HK-2 (cell line): ENCODE data around the gene PREX1.
"Not testable (repeated sequence)": the region's sequence is repeated elsewhere in the genome, so short reads cannot be mapped to it uniquely, and the experiment has no call there.

ENCODE experiments used
- DNase-seq: peaks from one replicate; pipeline ENCODE4 v3.0.0-alpha.2; 2018; ENCODE audit not compliant: unreplicated experiment

PREX1 gene

DNA sequence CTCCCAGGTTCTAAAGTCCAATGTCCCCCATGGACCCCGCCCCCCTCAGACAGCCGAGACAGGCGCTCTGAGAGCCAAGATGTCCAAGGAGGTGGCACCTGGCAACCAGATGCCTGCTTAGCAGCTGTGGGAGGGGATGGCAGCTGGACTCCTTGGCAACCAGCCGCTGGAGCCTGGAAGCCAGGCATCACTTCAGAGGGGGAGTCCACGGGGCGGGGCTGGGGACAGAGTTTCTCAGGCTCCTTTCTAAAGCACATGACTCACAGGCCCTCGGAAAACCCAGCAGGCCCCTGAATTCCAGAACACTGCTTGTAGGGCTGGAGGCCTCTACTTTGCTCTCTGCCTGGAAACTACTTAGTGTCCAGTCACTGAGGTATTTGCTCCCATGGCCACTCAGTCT is 51.5 kb downstream of the PREX1 start:
- DNase-seq, result no peak

DNA sequence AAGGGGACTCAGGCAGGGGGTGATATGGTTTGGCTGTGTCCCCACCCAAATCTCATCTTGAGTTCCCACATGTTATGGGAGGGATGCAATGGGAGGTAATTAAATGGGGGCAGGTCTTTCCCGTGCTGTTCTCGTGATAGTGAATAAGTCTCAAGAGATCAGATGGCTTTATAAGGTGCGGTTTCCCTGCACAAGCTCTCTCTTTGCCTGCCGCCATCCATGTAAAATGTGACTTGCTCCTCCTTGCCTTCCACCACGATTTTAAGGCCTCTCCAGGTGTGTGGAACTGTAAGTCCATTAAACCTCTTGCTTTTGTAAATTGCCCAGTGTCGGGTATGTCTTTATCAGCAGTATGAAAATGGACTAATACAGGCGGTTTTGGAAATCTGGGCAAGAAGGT is 52.3 kb downstream of the PREX1 start:
- not testable (repeated sequence) for DNase-seq

GRCh38 chr20:48774696-48775095 is 53.1 kb downstream of the PREX1 start:
- no peak for DNase-seq

GRCh38 chr20:48773837-48774418 is 53.9 kb downstream of the PREX1 start:
- no peak for DNase-seq

DNA sequence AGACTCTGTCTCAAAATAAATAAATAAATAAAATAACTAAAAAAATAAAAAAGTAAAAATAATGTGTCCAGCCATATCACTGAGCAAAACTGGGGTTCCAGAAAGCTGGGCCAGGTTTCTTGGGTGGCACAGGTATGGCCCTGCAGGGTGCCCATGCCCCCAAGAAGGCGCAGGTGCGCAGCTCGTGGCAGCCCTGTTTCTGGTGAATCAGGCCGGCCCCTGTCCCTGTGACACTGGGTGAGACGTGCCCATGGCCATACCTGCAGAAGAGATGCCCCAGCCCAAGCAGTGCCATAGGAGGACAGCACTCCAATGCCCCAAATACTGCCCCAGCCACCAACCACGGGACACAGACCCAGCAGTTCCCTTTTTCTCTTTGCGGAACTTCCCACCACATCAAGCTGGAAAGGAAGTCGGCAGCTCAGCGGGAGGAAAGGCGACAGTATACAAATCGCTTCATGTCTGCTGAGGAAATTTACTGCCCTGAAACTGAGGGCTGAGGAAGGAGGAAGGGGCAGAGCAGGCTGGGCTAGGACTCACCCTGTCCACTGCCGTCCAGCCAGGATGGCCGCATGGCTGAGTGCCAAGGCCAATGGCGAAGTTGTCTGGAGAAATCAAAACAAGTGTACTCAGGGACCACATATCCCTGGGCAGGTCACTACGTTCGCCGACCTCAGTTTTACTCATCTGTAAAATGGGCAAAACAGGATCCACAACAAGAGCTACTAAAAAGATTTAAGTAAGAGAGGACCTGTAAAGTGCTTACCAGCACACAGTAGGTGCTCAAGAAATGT is 55.4 kb downstream of the PREX1 start:
- no peak for DNase-seq

- no peak for DNase-seq
Measured at GRCh38 chr20:48771542-48771941, 56.3 kb downstream of the PREX1 start.

DNA sequence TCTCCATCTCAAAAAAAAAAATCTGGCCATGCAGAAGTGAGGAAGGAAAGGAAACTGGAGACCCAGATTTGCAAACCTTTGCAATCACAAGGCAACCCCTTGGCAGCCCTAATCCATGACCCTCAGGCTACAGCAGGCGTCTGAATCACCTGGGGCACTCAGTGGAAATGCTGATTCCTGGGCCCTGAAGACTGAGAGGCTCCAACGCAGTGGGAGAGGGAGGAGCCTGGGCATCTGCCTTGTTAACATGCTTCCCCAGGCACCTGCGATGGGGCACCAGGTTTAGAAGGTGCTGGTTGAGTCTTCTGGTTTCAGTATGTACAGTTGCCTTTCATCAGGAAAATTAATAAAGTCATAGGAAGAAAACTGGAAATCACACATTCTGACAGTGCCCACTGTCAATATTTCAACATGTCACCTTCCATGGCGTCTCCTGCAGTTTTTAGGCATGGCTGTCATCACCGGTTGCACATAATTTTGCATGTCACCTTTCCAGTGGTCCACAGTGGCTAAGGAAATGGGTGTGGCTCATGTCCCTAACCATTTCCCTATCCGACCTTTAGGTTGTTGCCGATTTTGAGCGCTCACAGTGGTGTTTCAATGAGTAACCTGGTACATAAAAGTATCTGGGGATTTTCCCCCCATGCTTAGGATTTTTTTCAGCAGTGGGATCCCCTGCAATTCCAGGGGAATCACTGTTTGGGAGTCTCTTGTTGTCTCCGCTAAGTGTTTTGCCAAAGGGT is 56.9 kb downstream of the PREX1 start:
- DNase-seq, result no peak

- no peak for DNase-seq
Measured at GRCh38 chr20:48769069-48769983, 58.5 kb downstream of the PREX1 start.

DNA sequence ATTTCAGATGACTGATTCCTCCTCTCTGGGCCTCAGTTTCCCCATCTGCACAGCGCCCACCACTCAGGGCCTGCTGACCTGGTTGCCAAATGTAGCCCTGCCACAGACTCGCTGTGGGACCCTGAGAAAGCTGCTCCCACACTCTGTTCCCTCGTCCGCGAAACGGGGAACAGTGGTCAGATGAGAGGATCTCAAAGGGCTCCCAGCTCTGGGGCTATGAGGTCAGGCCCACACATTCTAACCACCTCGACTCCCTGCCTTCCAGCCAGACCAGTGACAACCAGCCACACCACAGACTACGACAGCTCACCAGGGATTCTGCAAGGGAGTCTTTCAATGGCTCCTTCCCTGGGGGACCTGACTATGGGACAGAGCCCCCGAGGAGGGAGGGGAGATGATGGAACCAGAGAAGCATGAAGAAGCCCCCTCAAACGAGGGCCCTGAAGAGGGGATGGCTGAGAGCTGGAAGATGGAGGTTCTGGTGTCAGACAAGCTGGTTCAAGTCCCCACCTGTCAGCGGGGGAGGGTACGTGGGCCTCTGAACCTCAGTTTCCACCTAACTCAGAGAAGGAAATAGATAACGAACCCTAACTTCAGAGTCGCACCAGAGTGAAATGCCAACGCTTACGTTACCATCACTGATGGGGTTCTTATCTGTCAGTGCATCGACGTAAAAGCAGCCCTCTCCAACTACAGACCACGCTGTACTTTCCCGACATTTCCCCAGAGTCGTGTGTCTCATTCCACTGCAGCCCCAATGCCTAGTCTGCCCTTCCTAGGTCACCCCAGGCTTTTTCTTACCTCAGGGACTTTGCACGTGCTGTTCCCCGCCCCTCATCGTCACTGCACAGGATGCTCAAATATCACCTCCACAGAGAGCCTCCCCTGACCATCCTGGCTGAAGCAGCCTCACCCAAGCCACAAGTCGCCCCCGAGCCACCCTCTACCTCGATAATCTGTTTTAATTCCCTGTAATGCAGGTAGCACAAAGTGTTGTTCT is 60.5 kb downstream of the PREX1 start:
- DNase-seq, result no peak

- no peak for DNase-seq
Measured at GRCh38 chr20:48766205-48766604, 61.6 kb downstream of the PREX1 start.

DNA sequence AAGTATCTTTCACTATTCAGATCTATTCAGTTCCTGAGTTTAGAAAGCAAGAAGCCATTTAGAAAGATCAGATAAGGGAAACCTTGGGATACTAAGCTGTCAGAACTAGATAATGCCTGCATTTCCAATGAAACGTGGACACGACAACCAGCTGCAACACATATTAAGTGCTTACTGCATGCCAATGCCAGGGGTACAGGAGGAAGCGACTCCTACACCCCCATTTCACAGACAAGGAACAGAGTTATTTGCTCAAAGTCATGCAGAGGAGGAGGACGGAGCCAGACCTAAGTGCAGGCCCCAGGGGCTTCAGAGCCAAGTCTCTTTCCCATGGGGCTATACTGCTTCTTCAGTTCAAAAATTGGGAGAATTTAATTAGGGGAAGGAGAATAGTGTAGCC is 62.4 kb downstream of the PREX1 start:
- DNase-seq, result no peak

GRCh38 chr20:48763216-48763914 is 64.4 kb downstream of the PREX1 start:
- no peak for DNase-seq

GRCh38 chr20:48761874-48762273 is 65.9 kb downstream of the PREX1 start:
- no peak for DNase-seq

GRCh38 chr20:48761023-48761785 is 66.6 kb downstream of the PREX1 start:
- no peak for DNase-seq

GRCh38 chr20:48760403-48760983 is 67.3 kb downstream of the PREX1 start:
- DNase-seq, result peak; percentile 7

GRCh38 chr20:48759631-48760245 is 68.1 kb downstream of the PREX1 start:
- no peak for DNase-seq

DNA sequence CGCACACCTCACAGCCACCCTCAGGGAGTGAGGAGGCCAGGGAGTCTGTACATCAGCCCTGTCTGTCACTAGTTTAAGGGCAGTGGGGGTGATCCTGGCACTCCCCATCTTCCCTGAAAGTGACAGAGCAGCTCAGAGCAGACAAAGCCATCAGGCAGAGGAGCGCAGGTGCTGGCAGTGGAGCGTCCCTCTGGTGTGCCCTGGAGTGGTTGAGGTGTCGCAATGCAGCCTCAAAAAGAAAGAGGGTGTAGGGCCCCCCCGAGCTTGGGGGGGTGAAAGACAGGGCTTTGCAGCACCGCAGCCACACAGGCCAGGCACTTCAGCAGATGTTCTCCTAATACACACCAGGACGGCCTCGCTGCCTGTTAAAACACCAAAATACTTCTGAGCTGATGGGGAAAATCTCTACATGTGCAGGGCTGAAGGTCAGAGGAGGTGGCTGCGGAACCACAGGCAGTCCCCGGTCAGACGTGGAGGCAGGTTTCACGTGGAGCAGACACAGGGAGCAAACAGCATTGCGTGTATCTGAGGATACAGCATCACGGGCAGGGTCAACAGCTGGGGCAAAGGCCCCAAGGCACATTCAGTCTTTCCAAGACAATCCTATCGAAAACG is 69.5 kb downstream of the PREX1 start:
- DNase-seq, result no peak

GRCh38 chr20:48756774-48757173 is 71.0 kb downstream of the PREX1 start:
- DNase-seq, result not testable (repeated sequence)
